Keratinocyte (primary cell): Measurements from ENCODE around the gene ATF7IP.

Experiments used
- CTCF ChIP-seq, 3 experiments: IDR thresholded peaks in 1 of 3; conservative IDR thresholded peaks in 1 of 3; optimal IDR thresholded peaks in 1 of 3; 2 replicates in 2 of 3; 3 replicates in 1 of 3; pipeline versions ENCODE3 to v1.5.1; 2011; ENCODE audit warnings: low read length in 3 of 3, mild to moderate bottlenecking in 3 of 3, moderate library complexity in 2 of 3, control low read depth in 1 of 3, inconsistent platforms in 1 of 3; ENCODE audit not compliant: insufficient read depth in 2 of 3; ENCODE audit errors: extremely low read depth in 1 of 3
- EZH2 ChIP-seq: IDR thresholded peaks from one replicate; pipeline ENCODE4 v1.6.1; 2012; ENCODE audit warnings: inconsistent platforms, mild to moderate bottlenecking, low read length, moderate library complexity

- no peak for TF ChIP-seq CTCF (optimal IDR thresholded peaks at IDR 0.05 in 1 of 3, IDR thresholded peaks at IDR 0.05 in 1 of 3, conservative IDR thresholded peaks at IDR 0.05 in 1 of 3; ENCODE audit: extremely low read depth in 1 of 3, insufficient read depth in 2 of 3, low read length in 3 of 3)
- no peak for TF ChIP-seq EZH2
Observed at GRCh38 chr12:14367040-14367661, 1.7 kb downstream of the ATF7IP start.
